ENCODE results near the gene STARD9.
"Not testable (repeated sequence)": the region's sequence is repeated elsewhere in the genome, so short reads cannot be mapped to it uniquely, and the experiment has no call there.

The STARD9 gene

DNA sequence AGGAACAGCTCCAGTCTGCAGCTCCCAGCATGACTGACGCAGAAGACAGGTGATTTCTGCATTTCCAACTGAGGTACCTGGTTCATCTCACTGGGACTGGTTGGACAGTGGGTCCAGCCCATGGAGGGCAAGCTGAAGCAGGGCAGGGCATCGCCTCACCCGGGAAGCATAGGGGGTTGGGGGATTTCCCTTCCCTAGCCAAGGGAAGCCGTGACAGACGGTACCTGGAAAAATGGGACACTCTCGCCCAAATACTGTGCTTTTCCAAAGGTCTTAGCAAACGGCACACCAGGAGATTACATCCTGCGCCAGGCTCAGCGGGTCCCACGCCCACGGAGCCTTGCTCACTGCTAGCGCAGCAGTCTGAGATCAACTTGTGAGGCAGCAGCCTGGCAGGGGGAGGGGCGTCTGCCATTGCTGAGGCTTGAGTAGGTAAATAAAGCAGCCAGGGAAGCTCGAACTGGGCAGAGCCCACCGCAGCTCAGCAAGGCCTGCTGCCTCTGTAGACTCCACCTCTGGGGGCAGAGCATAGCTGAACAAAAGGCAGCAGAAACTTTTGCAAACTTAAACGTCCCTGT is 188.8 kb downstream of the STARD9 start:
- not testable (repeated sequence) for H3K27ac ChIP-seq (ENCODE audit: low read depth, low read length)

DNA sequence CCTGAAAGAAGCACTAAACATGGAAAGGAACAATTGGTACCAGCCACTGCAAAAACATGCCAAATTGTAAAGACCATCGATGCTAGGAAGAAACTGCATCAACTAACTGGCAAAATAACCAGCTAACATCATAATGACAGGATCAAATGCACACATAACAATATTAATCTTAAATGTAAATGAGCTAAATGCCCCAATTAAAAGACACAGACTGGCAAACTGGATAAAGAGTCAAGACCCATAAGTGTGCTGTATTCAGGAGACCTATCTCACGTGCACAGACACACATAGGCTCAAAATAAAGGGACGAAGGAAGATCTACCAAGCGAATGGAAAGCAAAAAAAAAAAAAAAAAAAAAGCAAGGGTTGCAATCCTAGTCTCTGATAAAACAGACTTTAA is 190.7 kb downstream of the STARD9 start:
- not testable (repeated sequence) for H3K27me3 ChIP-seq (ENCODE audit: control insufficient read depth, insufficient read depth, low read length); H3K9me3 ChIP-seq (ENCODE audit: control insufficient read depth, insufficient read depth, low read depth, low read length); H3K4me1 ChIP-seq (ENCODE audit: control insufficient read depth, insufficient read depth, low read length); H3K4me3 ChIP-seq (ENCODE audit: low read depth, low read length); H3K36me3 ChIP-seq (ENCODE audit: control insufficient read depth, insufficient read depth, low read length); H3K9ac ChIP-seq (ENCODE audit: low read length); H3K27ac ChIP-seq (ENCODE audit: low read depth, low read length)

More for the DNA sequence above, 188.8 kb downstream of the STARD9 start:
- H3K27me3 ChIP-seq (ENCODE audit: control insufficient read depth, insufficient read depth, low read length); H3K36me3 ChIP-seq (ENCODE audit: control insufficient read depth, insufficient read depth, low read length); H3K9ac ChIP-seq (ENCODE audit: low read length); H3K4me1 ChIP-seq (ENCODE audit: control insufficient read depth, insufficient read depth, low read length): not testable (repeated sequence)
- H3K9me3 ChIP-seq (ENCODE audit: control insufficient read depth, insufficient read depth, low read depth, low read length) = peaks cover 13% of the 10 kb centered on the region
- H3K4me3 ChIP-seq (ENCODE audit: low read depth, low read length) = peak overlapping the region; percentile 46
